OCI-LY7 (cell line): Measurements from ENCODE around the gene LCMT2. TPM values are rescaled to one million over a fixed set of nuclear protein-coding genes. Genes with fewer than 3 reads are reported as not detected.
"Not testable (repeated sequence)": the region's sequence is repeated elsewhere in the genome, so short reads cannot be mapped to it uniquely, and the experiment has no call there.

Experiments used
- BruUV-seq: library from RNA; stranded (reverse); fragments of 400-500 nt; replicated peaks from 2 replicates; lab custom pipeline; 2021; lab: Mats Ljungman, UMichigan
- CTCF ChIA-PET: fragments of 300-600 bp; sonication (Branson Sonifier 250); formaldehyde crosslinking; loops from one replicate; lab custom pipeline; 2022; ENCODE audit warnings: antibody characterized with exemption; ENCODE audit not compliant: unreplicated experiment; lab: Charles Lee
- POLR2A ChIA-PET: fragments of 300-600 bp; sonication (Branson Sonifier 250); formaldehyde crosslinking; loops from one replicate; lab custom pipeline; 2022; ENCODE audit warnings: antibody characterized with exemption; lab: Charles Lee
- DNase-seq: peaks from one replicate; pipeline ENCODE4 v3.0.0-alpha.2; 2015; ENCODE audit warnings: low spot score
- H2AFZ ChIP-seq: fragments of 200-600 bp; sonication (generic), shearing (Covaris generic); 2 replicates; pipeline ENCODE4 v1.6.1; 2014; ENCODE audit warnings: mild to moderate bottlenecking, antibody characterized with exemption, low read length, moderate library complexity
- H3K27ac ChIP-seq: fragments of 200-600 bp; sonication (generic); 2 replicates; pipeline ENCODE4 v1.5.1; 2014; ENCODE audit warnings: mixed run types, low read depth, mild to moderate bottlenecking, moderate library complexity, low read length, inconsistent platforms; ENCODE audit not compliant: poor library complexity, severe bottlenecking
- H3K36me3 ChIP-seq: fragments of 200-600 bp; sonication (generic); 2 replicates; pipeline ENCODE4 v1.6.1; 2014; ENCODE audit warnings: mild to moderate bottlenecking, antibody characterized with exemption, low read length, moderate library complexity, mixed read lengths; ENCODE audit not compliant: insufficient read depth
- H3K4me1 ChIP-seq: fragments of 200-600 bp; sonication (generic); 2 replicates; pipeline ENCODE4 v1.5.1; 2014; ENCODE audit warnings: mild to moderate bottlenecking, low read length; ENCODE audit not compliant: insufficient read depth, poor library complexity, severe bottlenecking
- H3K4me2 ChIP-seq: fragments of 200-600 bp; sonication (generic); 2 replicates; pipeline ENCODE4 v1.6.1; 2014; ENCODE audit warnings: mild to moderate bottlenecking, low read length
- H3K4me3 ChIP-seq: fragments of 200-600 bp; sonication (generic); 2 replicates; pipeline ENCODE4 v1.5.1; 2014; ENCODE audit warnings: mild to moderate bottlenecking, low read depth, low read length; ENCODE audit not compliant: poor library complexity, severe bottlenecking
- H3K79me2 ChIP-seq: fragments of 200-600 bp; sonication (generic); 2 replicates; pipeline ENCODE4 v1.6.1; 2016; ENCODE audit warnings: low read depth, mild to moderate bottlenecking, low read length, moderate library complexity, mixed read lengths; ENCODE audit not compliant: insufficient read depth
- H3K9me2 ChIP-seq: fragments of 200-600 bp; sonication (generic); 2 replicates; pipeline ENCODE4 v1.6.1; 2016; ENCODE audit warnings: mild to moderate bottlenecking, low read length, mixed read lengths; ENCODE audit not compliant: insufficient read depth
- H3K9me3 ChIP-seq: fragments of 200-600 bp; sonication (generic); 2 replicates; pipeline ENCODE4 v1.6.1; 2014; ENCODE audit warnings: mild to moderate bottlenecking, mixed run types, low read length, mixed read lengths
- H4K20me1 ChIP-seq: fragments of 200-600 bp; sonication (generic); 2 replicates; pipeline ENCODE4 v1.6.1; 2014; ENCODE audit warnings: mild to moderate bottlenecking, antibody characterized with exemption, low read length, moderate library complexity, mixed read lengths; ENCODE audit not compliant: insufficient read depth
- EZH2phosphoT487 ChIP-seq: fragments of 200-600 bp; sonication (generic); IDR thresholded peaks from 2 replicates; pipeline ENCODE4 v1.6.1; 2018; ENCODE audit warnings: low read depth, borderline replicate concordance, mild to moderate bottlenecking, mixed run types, antibody characterized with exemption, low read length, moderate library complexity, mixed read lengths
- intact Hi-C: fragments of 100-400 bp; cut with micrococcal nuclease; formaldehyde crosslinking; loops from one replicate; pipeline ENCODE4 v1.10.0; 2022; ENCODE audit not compliant: unreplicated experiment
- total RNA-seq, 2 experiments: library from RNA; depleted of rRNA in 1 of 2; stranded (reverse); fragments of >200 nt in 1 of 2; shearing (Covaris generic) in 1 of 2; gene quantifications; 2 replicates each; pipeline ENCODE4 v1.2.3, GENCODE V29; 2014 to 2022
- TF ChIP-seq, protein P1 (sequence below): fragments of 200-600 bp; sonication (generic); conservative IDR thresholded peaks from 2 replicates; pipeline ENCODE4 v1.5.1; 2014; ENCODE audit warnings: mild to moderate bottlenecking, antibody characterized with exemption, low read length, moderate library complexity, mixed read lengths

The LCMT2 gene
- total RNA-seq, 2 experiments from 2014 or later = 10.5 to 22.1 TPM

- Histone ChIP-seq H4K20me1 (no peaks in the 10 kb centered on the region), H3K27ac (no peak overlapping the region), H3K4me2 (no peak overlapping the region), H3K36me3 (no peaks in the 10 kb centered on the region), H3K9me3 (no peaks in the 10 kb centered on the region), H2AFZ (no peak overlapping the region), H3K79me2 (no peaks in the 10 kb centered on the region), H3K4me1 (no peaks in the 10 kb centered on the region), H3K9me2 (no peaks in the 10 kb centered on the region), H3K4me3 (no peak overlapping the region)
- ChIA-PET POLR2A (no interaction called here), CTCF (no interaction called here)
- TF ChIP-seq EZH2phosphoT487 = peak; percentile 69
- TF ChIP-seq, protein P1, sequence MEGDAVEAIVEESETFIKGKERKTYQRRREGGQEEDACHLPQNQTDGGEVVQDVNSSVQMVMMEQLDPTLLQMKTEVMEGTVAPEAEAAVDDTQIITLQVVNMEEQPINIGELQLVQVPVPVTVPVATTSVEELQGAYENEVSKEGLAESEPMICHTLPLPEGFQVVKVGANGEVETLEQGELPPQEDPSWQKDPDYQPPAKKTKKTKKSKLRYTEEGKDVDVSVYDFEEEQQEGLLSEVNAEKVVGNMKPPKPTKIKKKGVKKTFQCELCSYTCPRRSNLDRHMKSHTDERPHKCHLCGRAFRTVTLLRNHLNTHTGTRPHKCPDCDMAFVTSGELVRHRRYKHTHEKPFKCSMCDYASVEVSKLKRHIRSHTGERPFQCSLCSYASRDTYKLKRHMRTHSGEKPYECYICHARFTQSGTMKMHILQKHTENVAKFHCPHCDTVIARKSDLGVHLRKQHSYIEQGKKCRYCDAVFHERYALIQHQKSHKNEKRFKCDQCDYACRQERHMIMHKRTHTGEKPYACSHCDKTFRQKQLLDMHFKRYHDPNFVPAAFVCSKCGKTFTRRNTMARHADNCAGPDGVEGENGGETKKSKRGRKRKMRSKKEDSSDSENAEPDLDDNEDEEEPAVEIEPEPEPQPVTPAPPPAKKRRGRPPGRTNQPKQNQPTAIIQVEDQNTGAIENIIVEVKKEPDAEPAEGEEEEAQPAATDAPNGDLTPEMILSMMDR = no peak
- no peak for DNase-seq
- no TSS peak for BruUV-seq
- intact Hi-C loops = no loop called here
Observed at GRCh38 chr15:43294091-43294706, 36.2 kb downstream of the LCMT2 start.

GRCh38 chr15:43293432-43293831 is 36.9 kb downstream of the LCMT2 start:
- H3K79me2 ChIP-seq = no peaks in the 10 kb centered on the region
- no peaks in the 10 kb centered on the region for H4K20me1 ChIP-seq
- BruUV-seq = no TSS peak
- TF ChIP-seq, protein P1 = no peak
- no peak for TF ChIP-seq EZH2phosphoT487
- no peaks in the 10 kb centered on the region for H3K36me3 ChIP-seq
- no peak overlapping the region for H3K27ac ChIP-seq
- DNase-seq = peak; percentile 20
- H3K9me3 ChIP-seq = no peaks in the 10 kb centered on the region
- H3K4me1 ChIP-seq = no peaks in the 10 kb centered on the region
- no peaks in the 10 kb centered on the region for H3K9me2 ChIP-seq
- intact Hi-C loops = no loop called here
- H3K4me3 ChIP-seq = no peak overlapping the region
- POLR2A ChIA-PET = no interaction called here
- H2AFZ ChIP-seq = no peak overlapping the region
- CTCF ChIA-PET = no interaction called here
- H3K4me2 ChIP-seq = no peak overlapping the region

DNA sequence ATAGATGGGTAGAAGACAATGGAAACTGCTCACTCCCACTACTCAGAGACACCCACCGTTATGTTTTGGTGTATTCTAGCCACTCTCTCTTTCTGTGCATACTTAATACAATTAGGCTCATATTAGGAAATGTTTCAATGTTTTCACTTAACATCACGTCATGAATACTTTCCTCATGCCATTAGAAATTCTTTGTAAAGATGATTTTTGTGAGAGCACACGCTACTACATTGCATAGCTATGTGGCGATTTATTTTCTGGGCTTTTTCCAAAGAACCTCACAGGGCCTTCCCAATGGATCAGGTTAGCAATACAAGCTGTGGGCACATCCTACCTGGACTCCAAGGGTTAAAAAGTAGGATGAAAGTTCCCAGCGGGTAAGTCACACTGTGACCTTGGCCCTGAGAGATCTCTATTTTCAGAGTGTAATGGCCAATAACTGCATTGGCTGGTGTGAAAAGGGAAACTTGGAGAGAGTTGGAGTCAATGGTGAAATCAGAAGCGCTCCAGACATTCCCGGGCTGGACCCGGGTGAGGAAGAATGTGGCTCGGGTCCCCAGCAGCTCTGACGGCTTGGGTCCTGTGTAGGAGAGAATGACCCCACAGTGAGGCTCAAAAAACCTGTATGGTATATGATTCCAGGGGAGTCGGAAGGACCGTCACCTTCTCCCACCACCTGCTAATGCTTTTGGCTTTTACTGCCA is 37.8 kb downstream of the LCMT2 start:
- Histone ChIP-seq H3K27ac (no peak overlapping the region), H4K20me1 (no peaks in the 10 kb centered on the region), H3K9me3 (no peaks in the 10 kb centered on the region), H3K4me1 (no peaks in the 10 kb centered on the region), H3K4me2 (no peak overlapping the region), H3K4me3 (no peak overlapping the region), H3K36me3 (no peaks in the 10 kb centered on the region), H2AFZ (no peak overlapping the region), H3K9me2 (no peaks in the 10 kb centered on the region), H3K79me2 (no peaks in the 10 kb centered on the region)
- DNase-seq = no peak
- CTCF ChIA-PET = no interaction called here
- BruUV-seq = no TSS peak
- POLR2A ChIA-PET = no interaction called here
- intact Hi-C loops = no loop called here
- TF ChIP-seq, protein P1 = no peak
- no peak for TF ChIP-seq EZH2phosphoT487

GRCh38 chr15:43289656-43290055 is 40.7 kb downstream of the LCMT2 start:
- H3K27ac ChIP-seq, H3K9me3 ChIP-seq, DNase-seq, CTCF ChIA-PET, H3K79me2 ChIP-seq, H3K36me3 ChIP-seq, H2AFZ ChIP-seq, H3K4me1 ChIP-seq, H4K20me1 ChIP-seq, POLR2A ChIA-PET, BruUV-seq, H3K9me2 ChIP-seq, H3K4me2 ChIP-seq, H3K4me3 ChIP-seq: not testable (repeated sequence)
- intact Hi-C loops = loop anchor here (5.0 kb wide), 1 partner anchor 582 kb away; no protein-coding TSS in a partner anchor
